DMS53 treated with DMSO at 0.1 percent for 48 hours (cell line): ENCODE measurements around the gene WRNIP1.
"Not testable (repeated sequence)": the region's sequence is repeated elsewhere in the genome, so short reads cannot be mapped to it uniquely, and the experiment has no call there.

Experiments
- DNase-seq: peaks from one replicate; lab custom pipeline; 2025; ENCODE audit not compliant: unreplicated experiment; lab: John Stamatoyannopoulos, UW

The WRNIP1 gene

DNA sequence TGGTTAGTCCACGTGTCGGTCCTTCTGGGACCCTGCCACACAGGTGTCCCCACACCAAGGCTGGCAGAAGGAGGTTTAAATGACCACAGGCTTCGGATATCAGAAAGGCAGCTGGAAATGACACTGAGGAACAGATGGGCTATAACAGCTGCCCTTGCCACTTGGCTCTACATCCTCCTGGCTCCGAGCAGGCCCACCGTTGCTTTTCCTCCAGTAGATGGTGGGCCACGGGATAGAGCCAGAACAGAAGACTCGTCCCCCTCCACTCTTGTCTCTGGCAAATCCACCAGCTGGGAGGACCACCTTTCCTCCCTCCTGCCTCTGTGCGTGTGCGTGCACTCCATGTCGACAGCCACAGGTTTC, 17.6 kb downstream of the WRNIP1 start:
- no peak for DNase-seq

GRCh38 chr6:2783188-2783963, 18.2 kb downstream of the WRNIP1 start:
- no peak for DNase-seq

DNA sequence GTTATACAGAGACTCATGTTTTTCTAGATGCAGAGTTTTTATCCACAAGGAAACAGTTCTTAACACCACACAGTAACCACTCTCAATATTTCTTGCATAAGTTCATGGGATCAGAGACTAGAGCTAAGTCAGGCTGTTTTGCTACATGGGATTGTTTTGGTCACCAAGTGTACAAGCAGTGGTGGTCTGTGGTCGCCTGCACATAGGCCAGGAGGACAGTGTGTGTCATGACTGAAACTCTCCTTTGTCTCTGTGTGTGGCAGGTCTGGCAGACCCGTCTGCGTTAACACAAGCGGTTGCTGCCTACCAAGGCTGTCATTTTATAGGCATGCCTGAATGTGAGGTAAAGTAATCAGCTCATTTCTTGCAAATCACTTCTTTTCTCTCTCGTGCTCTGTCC, 18.9 kb downstream of the WRNIP1 start:
- DNase-seq, result no peak

GRCh38 chr6:2784930-2785329, 19.7 kb downstream of the WRNIP1 start:
- DNase-seq, result no peak

GRCh38 chr6:2786269-2786668, 21.1 kb downstream of the WRNIP1 start:
- DNase-seq, result no peak

DNA sequence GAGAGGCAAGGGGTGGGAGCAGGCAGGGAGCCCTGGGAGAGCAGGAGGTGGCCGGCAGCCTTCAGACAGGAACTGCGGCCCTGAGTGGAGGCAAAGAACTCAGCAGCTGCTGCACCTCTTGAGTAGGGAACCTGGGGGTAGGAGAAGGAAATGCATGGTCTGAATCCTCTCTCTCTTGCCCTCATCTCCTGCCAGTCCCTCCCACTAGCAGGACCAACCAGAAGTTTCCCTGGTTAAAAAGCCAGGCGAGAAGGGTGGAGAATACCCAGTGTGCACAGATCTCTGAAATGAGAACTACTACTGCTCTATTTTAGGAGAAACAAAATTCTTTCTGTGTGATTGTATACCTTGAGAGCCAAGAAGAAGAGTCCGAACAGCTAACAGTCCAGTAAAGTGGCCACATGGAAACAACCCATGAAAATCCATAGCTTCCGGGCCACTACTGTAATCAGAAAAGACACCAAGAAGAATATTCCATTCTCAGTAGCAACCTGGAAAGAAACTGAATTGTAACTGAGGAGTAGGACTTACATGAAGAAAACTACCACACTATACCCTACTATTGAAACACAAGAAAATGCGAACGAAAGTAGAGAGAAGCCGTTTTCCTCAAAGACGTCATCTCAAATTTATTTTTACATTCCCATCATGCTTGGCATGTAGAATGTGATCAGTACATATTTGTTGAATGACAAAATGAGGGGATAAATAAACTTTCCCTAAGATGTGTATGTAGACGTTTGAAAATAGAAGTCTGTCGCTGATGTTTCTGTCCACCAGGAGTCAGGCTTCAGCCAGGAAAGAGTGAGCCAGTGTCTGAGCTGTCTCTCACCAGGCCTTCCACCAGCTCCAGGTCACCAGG, 25.6 kb downstream of the WRNIP1 start:
- peak; percentile 67 for DNase-seq

- no peak for DNase-seq
Observed at GRCh38 chr6:2791450-2791974, 26.3 kb downstream of the WRNIP1 start.

- no peak for DNase-seq
Observed at GRCh38 chr6:2792330-2793110, 27.3 kb downstream of the WRNIP1 start.

GRCh38 chr6:2793534-2794151, 28.4 kb downstream of the WRNIP1 start:
- no peak for DNase-seq

- DNase-seq, result no peak
Observed at GRCh38 chr6:2794171-2794730, 29.1 kb downstream of the WRNIP1 start.

DNA sequence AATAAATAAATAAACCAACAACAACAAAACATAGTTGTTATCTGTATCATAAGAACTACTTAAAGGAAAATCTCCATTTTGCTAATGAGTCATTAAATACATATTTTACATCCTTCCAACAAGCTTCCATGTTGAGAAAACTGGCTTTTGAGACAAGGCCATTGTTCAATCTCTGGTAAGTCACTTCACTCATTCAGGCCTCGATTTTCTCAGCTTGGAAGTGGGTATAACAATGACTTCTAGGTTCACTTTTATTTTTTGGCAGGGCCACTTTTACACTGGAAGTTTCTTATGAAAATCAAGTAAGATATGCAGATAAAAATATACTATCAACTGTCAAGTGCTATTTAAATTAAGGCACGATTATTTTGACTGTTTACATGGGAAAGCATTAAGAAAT, 30.0 kb downstream of the WRNIP1 start:
- DNase-seq, result no peak

DNA sequence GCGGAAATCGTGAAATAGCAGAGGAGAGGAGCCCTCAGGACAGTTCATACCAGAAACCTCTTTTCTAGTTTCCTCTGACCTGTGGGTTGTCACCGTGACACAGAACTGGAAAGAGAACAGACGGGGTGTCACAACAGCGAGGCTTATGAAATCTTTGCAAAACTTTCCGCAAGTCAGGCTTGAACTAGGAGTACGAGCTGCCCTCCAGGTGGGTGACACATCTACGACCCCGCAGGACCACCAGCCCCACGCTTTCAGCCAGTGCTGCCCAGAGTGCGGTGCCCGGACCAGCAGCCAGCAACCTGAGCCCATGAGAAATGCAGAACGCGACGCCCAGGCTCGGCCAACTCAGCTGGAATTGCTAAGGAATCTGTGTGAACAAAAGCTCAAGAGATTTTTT, 30.8 kb downstream of the WRNIP1 start:
- no peak for DNase-seq

DNA sequence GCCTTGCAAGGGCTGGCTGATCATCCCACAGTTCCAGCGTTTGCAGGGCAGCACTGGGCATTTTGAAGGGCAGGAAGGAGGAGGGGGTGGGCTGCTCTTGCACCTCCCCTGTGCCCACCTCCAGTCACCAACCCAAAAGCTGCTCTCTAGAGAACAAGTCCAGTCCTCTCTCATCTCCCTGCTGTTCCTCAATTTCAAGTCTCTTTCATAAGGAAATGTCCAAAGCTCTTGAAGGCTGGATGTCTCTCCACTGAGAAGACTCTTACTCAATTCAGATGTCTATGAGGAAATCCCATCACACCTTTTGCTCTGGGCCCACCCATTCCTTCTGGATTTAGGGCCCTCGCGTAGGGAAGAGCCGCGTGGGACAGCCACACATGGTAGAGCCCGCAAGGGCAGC, 31.7 kb downstream of the WRNIP1 start:
- DNase-seq, result no peak

DNA sequence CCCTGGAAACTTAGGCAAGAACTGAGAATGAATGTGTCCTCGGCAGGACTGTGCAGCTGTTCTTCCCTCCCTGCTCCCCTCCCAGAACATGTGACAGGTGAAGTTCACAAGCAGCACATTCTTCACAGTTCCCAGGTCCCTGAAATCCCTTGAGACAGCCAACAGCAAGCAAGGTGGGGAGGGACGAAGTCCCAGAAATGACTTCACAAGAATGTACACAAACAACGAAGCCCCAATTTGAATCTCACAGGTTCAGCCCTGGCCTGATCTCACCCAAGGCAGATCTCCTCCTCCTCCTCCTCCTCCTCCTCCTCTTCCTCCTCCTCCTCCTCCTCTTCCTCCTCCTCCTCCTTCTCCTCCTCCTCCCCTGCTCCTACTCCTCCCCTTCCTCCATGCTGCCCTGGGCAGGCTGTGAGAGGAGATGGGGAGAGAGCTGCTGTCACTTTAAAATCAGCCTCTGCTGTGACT, 32.4 kb downstream of the WRNIP1 start:
- no peak for DNase-seq

DNA sequence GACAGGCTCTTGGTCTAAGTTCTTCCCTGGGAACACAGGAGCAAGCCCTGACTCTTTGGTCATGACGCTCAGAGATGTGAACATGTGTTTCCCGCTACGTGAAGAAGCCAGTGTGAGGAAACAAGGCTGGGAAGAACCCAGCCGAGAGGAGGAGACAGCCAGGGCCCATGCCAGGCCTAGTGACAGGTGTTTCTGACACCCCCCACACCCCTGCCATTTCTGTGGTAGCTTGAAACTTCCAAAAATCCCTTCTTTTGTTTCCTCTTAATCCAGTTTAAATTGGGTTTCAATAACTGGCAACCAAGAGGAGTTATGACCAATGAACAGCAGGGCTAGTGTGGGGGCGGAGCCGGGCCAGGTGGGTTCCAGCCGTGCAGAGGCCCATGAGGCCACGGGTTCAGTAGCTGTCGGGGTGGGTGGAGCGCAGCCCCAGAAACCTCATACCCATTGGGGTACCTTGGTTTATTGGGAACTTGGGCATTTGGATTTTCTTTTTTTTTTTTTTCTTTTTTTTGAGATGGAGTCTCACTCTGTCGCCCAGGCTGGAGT, 33.5 kb downstream of the WRNIP1 start:
- DNase-seq, result no peak

DNA sequence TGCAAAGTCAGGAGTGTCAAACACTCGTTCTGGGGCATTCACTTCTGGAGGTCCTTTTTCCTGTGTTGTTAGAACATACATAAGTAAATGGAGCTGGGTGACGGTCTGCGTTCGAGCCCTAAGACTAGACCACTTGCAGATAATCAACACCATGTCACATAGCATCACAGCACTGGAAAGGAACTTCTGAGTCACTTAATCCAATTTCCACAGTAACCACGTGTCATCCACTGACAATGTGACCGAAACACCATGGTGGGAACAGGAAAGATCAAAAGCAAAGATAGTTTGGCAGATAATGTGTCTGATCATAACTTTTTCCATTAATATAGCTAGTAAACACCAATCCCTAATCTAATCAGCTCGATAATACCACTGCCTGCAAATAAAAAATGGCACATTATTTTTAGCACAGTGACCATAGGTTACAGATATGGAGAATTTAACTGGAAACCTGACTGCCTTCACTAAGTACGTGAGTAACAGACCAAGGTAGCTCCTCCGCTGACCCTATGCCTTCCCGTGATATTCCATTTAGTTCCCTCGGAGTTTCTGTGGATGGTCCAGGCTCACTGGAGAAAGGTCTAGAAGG, 34.8 kb downstream of the WRNIP1 start:
- no peak for DNase-seq

DNA sequence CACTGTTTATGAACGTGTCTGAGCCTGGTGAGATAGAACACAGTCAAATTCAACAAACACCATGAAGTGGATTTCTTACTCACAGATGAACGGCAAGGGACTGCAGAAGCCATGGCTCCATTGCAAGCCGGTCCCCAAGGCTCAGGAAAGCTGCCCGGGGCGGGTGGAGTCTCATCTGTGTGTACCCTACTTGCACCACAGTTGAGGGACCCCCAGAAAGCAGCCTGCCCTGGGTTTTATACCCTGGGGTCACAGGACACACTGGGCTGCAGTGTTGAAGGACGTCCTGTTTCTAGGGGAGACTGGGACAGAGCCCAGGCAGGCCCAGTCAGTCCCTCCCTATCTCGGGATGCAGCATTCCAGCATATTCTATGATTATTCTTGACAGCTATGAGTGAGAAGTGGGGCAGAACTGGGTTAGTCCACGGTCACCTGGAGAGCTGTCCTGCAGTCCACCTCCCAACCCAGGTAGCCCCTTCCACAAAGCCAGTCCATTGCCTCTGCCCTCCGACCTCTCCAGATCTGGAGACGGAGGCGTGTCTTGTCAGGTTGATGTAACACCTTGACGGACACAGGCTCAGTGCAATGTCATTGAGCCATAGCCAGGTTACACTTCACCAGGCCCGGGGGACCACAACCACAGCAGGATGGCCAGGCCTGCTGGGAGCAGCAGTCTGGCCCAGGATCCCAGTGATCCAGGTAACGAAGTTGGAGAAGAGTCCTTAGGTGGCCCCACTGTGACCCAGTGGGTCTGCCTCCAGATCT, 35.5 kb downstream of the WRNIP1 start:
- no peak for DNase-seq

GRCh38 chr6:2801687-2802086, 36.5 kb downstream of the WRNIP1 start:
- not testable (repeated sequence) for DNase-seq

DNA sequence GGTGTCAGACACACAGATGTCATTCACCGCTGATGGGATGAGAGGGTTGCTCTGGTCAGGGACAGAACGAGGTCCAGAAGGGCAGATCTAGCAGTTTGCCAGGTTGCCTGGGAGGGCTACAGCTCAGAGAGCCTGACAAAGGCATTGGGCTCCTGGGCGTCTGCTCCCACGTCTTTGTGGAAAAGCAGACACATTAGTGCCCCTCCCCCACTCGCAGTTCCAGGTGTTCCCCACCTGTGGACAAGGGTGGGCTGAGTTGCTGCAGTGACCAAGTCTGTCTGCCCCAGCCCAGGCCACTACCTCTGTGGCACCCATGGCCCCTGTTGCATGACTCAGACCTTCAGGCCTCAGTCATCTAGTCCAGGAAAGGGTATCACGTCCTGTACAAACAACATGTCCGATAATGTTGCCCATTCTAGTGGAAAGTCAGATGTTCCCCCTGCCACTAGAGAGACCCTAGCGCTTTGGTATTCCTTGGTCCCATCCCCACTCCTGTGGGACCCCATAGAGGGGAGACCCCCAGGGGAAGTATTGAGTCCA, 37.4 kb downstream of the WRNIP1 start:
- DNase-seq, result no peak
